ENCODE results near the gene BBX.
A peak's percentile ranks its signal among the peaks of the same experiment; 100 is the strongest.
"Not testable (repeated sequence)": the region's sequence is repeated elsewhere in the genome, so short reads cannot be mapped to it uniquely, and the experiment has no call there.

The BBX gene

GRCh38 chr3:107543666-107544065 is 20.9 kb downstream of the BBX start:
- DNase-seq, result no peak

GRCh38 chr3:107545680-107546120 is 22.9 kb downstream of the BBX start:
- DNase-seq, result no peak

GRCh38 chr3:107548601-107549000 is 25.8 kb downstream of the BBX start:
- no peak for DNase-seq

- no peak for DNase-seq
Measured at GRCh38 chr3:107555359-107555758, 32.6 kb downstream of the BBX start.

GRCh38 chr3:107557743-107558142 is 35.0 kb downstream of the BBX start:
- no peak for DNase-seq

GRCh38 chr3:107560166-107560565 is 37.4 kb downstream of the BBX start:
- DNase-seq, result no peak

GRCh38 chr3:107561980-107562379 is 39.2 kb downstream of the BBX start:
- DNase-seq, result no peak

GRCh38 chr3:107562969-107563529 is 40.3 kb downstream of the BBX start:
- DNase-seq, result no peak

GRCh38 chr3:107565244-107565643 is 42.5 kb downstream of the BBX start:
- not testable (repeated sequence) for DNase-seq

GRCh38 chr3:107571089-107571488 is 48.3 kb downstream of the BBX start:
- not testable (repeated sequence) for DNase-seq

GRCh38 chr3:107571492-107571891 is 48.7 kb downstream of the BBX start:
- DNase-seq, result not testable (repeated sequence)

- DNase-seq, result no peak
Measured at GRCh38 chr3:107574650-107575049, 51.9 kb downstream of the BBX start.

- DNase-seq, result no peak
Measured at GRCh38 chr3:107578091-107578490, 55.3 kb downstream of the BBX start.

GRCh38 chr3:107578523-107578922 is 55.8 kb downstream of the BBX start:
- DNase-seq, result no peak

- DNase-seq, result no peak
Measured at GRCh38 chr3:107579371-107579770, 56.6 kb downstream of the BBX start.

GRCh38 chr3:107581230-107581629 is 58.5 kb downstream of the BBX start:
- DNase-seq, result no peak

- no peak for DNase-seq
Measured at GRCh38 chr3:107588217-107588616, 65.5 kb downstream of the BBX start.

GRCh38 chr3:107589454-107589853 is 66.7 kb downstream of the BBX start:
- no peak for DNase-seq

- DNase-seq, result no peak
Measured at GRCh38 chr3:107590786-107591185, 68.0 kb downstream of the BBX start.

GRCh38 chr3:107592073-107592472 is 69.3 kb downstream of the BBX start:
- no peak for DNase-seq

GRCh38 chr3:107594870-107595269 is 72.1 kb downstream of the BBX start:
- no peak for DNase-seq

- DNase-seq, result no peak
Measured at GRCh38 chr3:107596639-107597038, 73.9 kb downstream of the BBX start.

GRCh38 chr3:107598926-107599771 is 76.4 kb downstream of the BBX start:
- DNase-seq, result peak; percentile 54

GRCh38 chr3:107599772-107600145 is 77.0 kb downstream of the BBX start:
- DNase-seq, result no peak

GRCh38 chr3:107600780-107601179 is 78.0 kb downstream of the BBX start:
- DNase-seq, result no peak

All from activated CD4-positive, alpha-beta T cell treated with anti-CD3 and anti-CD28 coated beads for 48 hours (primary cell).